Retinal pigment epithelial cell (primary cell): ENCODE data around the gene OGFRL1.

Experiments
- DNase-seq: peaks from one replicate; pipeline ENCODE4 v3.0.0-alpha.2; 2010; ENCODE audit warnings: low read depth
- H3K4me3 ChIP-seq: 2 replicates; pipeline ENCODE4 v1.5.1; 2011; ENCODE audit warnings: mild to moderate bottlenecking, low read length, control low read depth, moderate library complexity
- CTCF ChIP-seq: conservative IDR thresholded peaks from 2 replicates; pipeline ENCODE4 v1.5.1; 2011; ENCODE audit warnings: low read depth, low read length, control low read depth, inconsistent platforms

The OGFRL1 gene

GRCh38 chr6:71250099-71250602 is 38.5 kb upstream of the OGFRL1 start:
- DNase-seq = peak; percentile 67
- H3K4me3 ChIP-seq = no peak overlapping the region
- no peak for TF ChIP-seq CTCF

GRCh38 chr6:71252410-71252809 is 36.2 kb upstream of the OGFRL1 start:
- H3K4me3 ChIP-seq = no peak overlapping the region
- DNase-seq = no peak
- TF ChIP-seq CTCF = no peak

GRCh38 chr6:71252960-71253359 is 35.7 kb upstream of the OGFRL1 start:
- no peak overlapping the region for H3K4me3 ChIP-seq
- no peak for TF ChIP-seq CTCF
- DNase-seq = no peak

GRCh38 chr6:71254323-71254722 is 34.3 kb upstream of the OGFRL1 start:
- TF ChIP-seq CTCF = no peak
- no peak overlapping the region for H3K4me3 ChIP-seq
- no peak for DNase-seq

- no peak for DNase-seq
- H3K4me3 ChIP-seq = no peak overlapping the region
- no peak for TF ChIP-seq CTCF
These were observed 30.3 kb upstream of the OGFRL1 start for GRCh38 chr6:71258078-71258866.

GRCh38 chr6:71259888-71260604 is 28.6 kb upstream of the OGFRL1 start:
- no peak for TF ChIP-seq CTCF
- DNase-seq = no peak
- no peak overlapping the region for H3K4me3 ChIP-seq
